ENCODE data around the gene ALG11. TPM values are rescaled to one million over a fixed set of nuclear protein-coding genes. Genes with fewer than 3 reads are reported as not detected.

ALG11 gene
- total RNA-seq, 1 experiment from 2014 or later = 7.3 TPM

DNA sequence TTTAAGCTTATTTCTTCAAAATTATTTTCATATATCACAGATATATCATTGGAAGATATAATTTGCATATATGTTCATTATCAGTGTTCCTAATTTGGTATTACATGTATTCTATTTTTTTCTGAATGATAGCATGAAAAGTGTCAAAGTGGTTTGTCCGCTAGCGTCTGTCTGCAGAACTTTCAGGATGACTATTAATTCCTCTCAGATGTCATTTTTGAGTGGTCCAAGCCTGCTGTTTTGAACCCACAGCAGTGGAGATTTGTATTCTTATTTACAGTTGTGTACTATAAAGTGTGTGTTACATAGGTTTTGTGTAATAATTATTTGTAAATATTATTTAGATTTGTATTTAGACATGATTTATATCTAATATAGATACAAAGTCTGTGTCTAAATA lies 20.8 kb downstream of the ALG11 start:
- CTCF ChIA-PET = no interaction called here
- no peaks in the 10 kb centered on the region for H4K20me1 ChIP-seq (ENCODE audit: low read length)
- POLR2A ChIA-PET (ENCODE audit: unreplicated experiment) = no interaction called here
- H3F3A ChIP-seq (ENCODE audit: low read length, unreplicated experiment) = no peaks in the 10 kb centered on the region
- no peaks in the 10 kb centered on the region for H3K4me1 ChIP-seq (ENCODE audit: insufficient read depth, low read length)
- no peaks in the 10 kb centered on the region for H3K27me3 ChIP-seq (ENCODE audit: low read length)
- no peak overlapping the region for H3K4me2 ChIP-seq (ENCODE audit: low read length)
- intact Hi-C loops (cut with micrococcal nuclease) = no loop called here
- DNase-seq (no peak), ATAC-seq (no peak)
- H3K4me3 ChIP-seq (ENCODE audit: low read length) = no peak overlapping the region
- 0 out of 2 replicates have a peak, but pooled peaks cover 7% of the 10 kb centered on the region for H3K36me3 ChIP-seq (ENCODE audit: low read depth, low read length)
- TF ChIP-seq, protein P1, sequence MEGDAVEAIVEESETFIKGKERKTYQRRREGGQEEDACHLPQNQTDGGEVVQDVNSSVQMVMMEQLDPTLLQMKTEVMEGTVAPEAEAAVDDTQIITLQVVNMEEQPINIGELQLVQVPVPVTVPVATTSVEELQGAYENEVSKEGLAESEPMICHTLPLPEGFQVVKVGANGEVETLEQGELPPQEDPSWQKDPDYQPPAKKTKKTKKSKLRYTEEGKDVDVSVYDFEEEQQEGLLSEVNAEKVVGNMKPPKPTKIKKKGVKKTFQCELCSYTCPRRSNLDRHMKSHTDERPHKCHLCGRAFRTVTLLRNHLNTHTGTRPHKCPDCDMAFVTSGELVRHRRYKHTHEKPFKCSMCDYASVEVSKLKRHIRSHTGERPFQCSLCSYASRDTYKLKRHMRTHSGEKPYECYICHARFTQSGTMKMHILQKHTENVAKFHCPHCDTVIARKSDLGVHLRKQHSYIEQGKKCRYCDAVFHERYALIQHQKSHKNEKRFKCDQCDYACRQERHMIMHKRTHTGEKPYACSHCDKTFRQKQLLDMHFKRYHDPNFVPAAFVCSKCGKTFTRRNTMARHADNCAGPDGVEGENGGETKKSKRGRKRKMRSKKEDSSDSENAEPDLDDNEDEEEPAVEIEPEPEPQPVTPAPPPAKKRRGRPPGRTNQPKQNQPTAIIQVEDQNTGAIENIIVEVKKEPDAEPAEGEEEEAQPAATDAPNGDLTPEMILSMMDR (conservative IDR thresholded peaks at IDR 0.05; ENCODE audit: low read depth, low read length) = no peak
- no peak for TF ChIP-seq EZH2 (IDR thresholded peaks at IDR 0.05; ENCODE audit: low read length, unreplicated experiment)
- no peak for TF ChIP-seq EZH2phosphoT487 (IDR thresholded peaks at IDR 0.05; ENCODE audit: borderline replicate concordance, low read length)
- H3K27ac ChIP-seq (ENCODE audit: low read length) = no peak overlapping the region
- H2AFZ ChIP-seq (ENCODE audit: low read length) = no peak overlapping the region
- H3K9me2 ChIP-seq (replicated peaks; ENCODE audit: low read length) = no peaks in the 10 kb centered on the region
- no peak overlapping the region for H3K9ac ChIP-seq (ENCODE audit: low read length)
- H3K9me3 ChIP-seq (ENCODE audit: low read length) = no peaks in the 10 kb centered on the region
- no peaks in the 10 kb centered on the region for H3K79me2 ChIP-seq (ENCODE audit: low read length)
- BruUV-seq (replicated peaks) = no TSS peak

DNA sequence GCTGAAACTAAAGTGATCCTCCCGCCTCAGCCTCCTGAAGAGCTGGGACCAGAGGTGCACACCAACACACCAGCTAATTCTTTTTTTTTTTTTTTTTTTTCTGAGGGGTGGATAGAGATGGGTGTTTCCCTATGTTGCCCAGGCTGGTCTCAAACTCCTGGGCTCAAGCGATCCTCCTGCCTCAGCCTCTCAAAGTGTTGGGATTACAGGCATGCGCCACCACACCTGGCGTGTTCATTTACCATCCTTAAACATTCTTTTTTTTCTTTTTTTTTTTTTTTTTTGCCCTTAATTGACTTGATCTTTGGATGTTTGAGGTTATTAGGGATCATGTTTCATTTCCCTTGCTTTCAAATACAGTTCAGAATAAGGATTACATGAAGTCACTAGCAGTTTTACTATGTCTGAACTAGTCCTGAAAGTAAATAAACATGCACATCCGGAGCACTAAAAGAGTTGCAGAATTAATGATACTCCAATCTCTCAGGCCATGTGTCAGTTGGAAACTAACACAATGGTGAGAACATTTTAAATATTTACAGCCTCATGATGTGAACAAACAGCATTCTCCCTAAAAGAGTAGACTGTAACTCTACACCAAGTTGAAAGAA lies 22.5 kb downstream of the ALG11 start:
- Histone ChIP-seq H3K9me3 (ENCODE audit: low read length) (no peaks in the 10 kb centered on the region), H3K79me2 (ENCODE audit: low read length) (no peaks in the 10 kb centered on the region), H2AFZ (ENCODE audit: low read length) (no peak overlapping the region), H3K9ac (ENCODE audit: low read length) (no peak overlapping the region), H3K4me3 (ENCODE audit: low read length) (no peak overlapping the region), H4K20me1 (ENCODE audit: low read length) (no peaks in the 10 kb centered on the region), H3K9me2 (replicated peaks; ENCODE audit: low read length) (no peaks in the 10 kb centered on the region), H3K4me1 (ENCODE audit: insufficient read depth, low read length) (no peaks in the 10 kb centered on the region), H3K4me2 (ENCODE audit: low read length) (no peak overlapping the region), H3K27ac (ENCODE audit: low read length) (no peak overlapping the region), H3K36me3 (ENCODE audit: low read depth, low read length) (no peaks in the 10 kb centered on the region), H3K27me3 (ENCODE audit: low read length) (no peaks in the 10 kb centered on the region), H3F3A (ENCODE audit: low read length, unreplicated experiment) (no peaks in the 10 kb centered on the region)
- CTCF ChIA-PET = no interaction called here
- intact Hi-C loops (cut with micrococcal nuclease) = no loop called here
- TF ChIP-seq EZH2phosphoT487 (IDR thresholded peaks at IDR 0.05; ENCODE audit: borderline replicate concordance, low read length) (no peak), EZH2 (IDR thresholded peaks at IDR 0.05; ENCODE audit: low read length, unreplicated experiment) (no peak)
- TF ChIP-seq, protein P1 (conservative IDR thresholded peaks at IDR 0.05; ENCODE audit: low read depth, low read length) = no peak
- no TSS peak for BruUV-seq (replicated peaks)
- POLR2A ChIA-PET (ENCODE audit: unreplicated experiment) = no interaction called here
- ATAC-seq = peak; percentile 33
- DNase-seq = no peak

DNA sequence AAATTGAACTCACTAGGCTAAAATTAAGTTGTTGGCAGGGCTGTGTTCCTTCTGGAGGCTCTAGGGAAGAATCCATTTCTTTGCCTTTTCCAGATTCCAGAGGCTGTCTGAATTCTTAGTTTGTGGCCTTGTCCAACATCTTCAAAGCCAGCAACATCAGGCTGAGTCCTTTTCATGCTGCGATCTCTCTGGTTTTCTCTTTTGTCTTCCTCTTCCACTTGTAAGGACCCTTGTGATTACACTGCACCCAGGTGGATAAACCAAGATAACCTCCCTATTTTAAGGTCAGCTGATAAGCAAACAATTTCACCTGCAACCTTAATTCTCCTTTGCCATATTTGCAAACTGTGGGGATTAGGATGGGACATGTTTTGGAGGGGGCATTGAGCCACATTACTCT lies 23.8 kb downstream of the ALG11 start:
- no peaks in the 10 kb centered on the region for H3K27me3 ChIP-seq (ENCODE audit: low read length)
- H3K27ac ChIP-seq (ENCODE audit: low read length) = no peak overlapping the region
- no peaks in the 10 kb centered on the region for H3K36me3 ChIP-seq (ENCODE audit: low read depth, low read length)
- no peak overlapping the region for H3K4me3 ChIP-seq (ENCODE audit: low read length)
- no peaks in the 10 kb centered on the region for H3F3A ChIP-seq (ENCODE audit: low read length, unreplicated experiment)
- H3K4me1 ChIP-seq (ENCODE audit: insufficient read depth, low read length) = no peaks in the 10 kb centered on the region
- H3K4me2 ChIP-seq (ENCODE audit: low read length) = no peak overlapping the region
- ATAC-seq = no peak
- ChIA-PET CTCF (interaction anchor here (0.6 kb wide), 1 partner anchor 37 kb away, joined by 3 read pairs; no protein-coding TSS in a partner anchor), POLR2A (ENCODE audit: unreplicated experiment) (no interaction called here)
- no peak overlapping the region for H3K9ac ChIP-seq (ENCODE audit: low read length)
- no peak for TF ChIP-seq EZH2 (IDR thresholded peaks at IDR 0.05; ENCODE audit: low read length, unreplicated experiment)
- TF ChIP-seq, protein P1 (conservative IDR thresholded peaks at IDR 0.05; ENCODE audit: low read depth, low read length) = no peak
- no peak for TF ChIP-seq EZH2phosphoT487 (IDR thresholded peaks at IDR 0.05; ENCODE audit: borderline replicate concordance, low read length)
- no peak overlapping the region for H2AFZ ChIP-seq (ENCODE audit: low read length)
- intact Hi-C loops (cut with micrococcal nuclease) = no loop called here
- no peaks in the 10 kb centered on the region for H3K79me2 ChIP-seq (ENCODE audit: low read length)
- DNase-seq = no peak
- H3K9me2 ChIP-seq (replicated peaks; ENCODE audit: low read length) = no peaks in the 10 kb centered on the region
- H3K9me3 ChIP-seq (ENCODE audit: low read length) = no peaks in the 10 kb centered on the region
- H4K20me1 ChIP-seq (ENCODE audit: low read length) = no peaks in the 10 kb centered on the region
- no TSS peak for BruUV-seq (replicated peaks)

All from PC-3 (cell line).